NOMO-1 (cell line): ENCODE results near the gene MED16.

Source experiments
- DNase-seq, 2 experiments: peaks; one replicate each; lab custom pipeline; 2025; ENCODE audit not compliant: unreplicated experiment in 2 of 2; lab: John Stamatoyannopoulos, UW

MED16 gene

GRCh38 chr19:912181-913079 is 19.4 kb upstream of the MED16 start:
- DNase-seq, result no peak

- DNase-seq, result no peak
Measured at GRCh38 chr19:911197-912033, 18.4 kb upstream of the MED16 start.

GRCh38 chr19:907183-907853 is 14.3 kb upstream of the MED16 start:
- DNase-seq, result no peak

GRCh38 chr19:906480-906879 is 13.5 kb upstream of the MED16 start:
- DNase-seq, result no peak

- no peak for DNase-seq
Measured at GRCh38 chr19:904545-904944, 11.6 kb upstream of the MED16 start.

- no peak for DNase-seq
Measured at GRCh38 chr19:903266-903797, 10.3 kb upstream of the MED16 start.

GRCh38 chr19:902446-903226 is 9.6 kb upstream of the MED16 start:
- DNase-seq, result no peak

- no peak for DNase-seq
Measured at GRCh38 chr19:902093-902370, 9.0 kb upstream of the MED16 start.

GRCh38 chr19:901216-902092 is 8.5 kb upstream of the MED16 start:
- no peak for DNase-seq

- DNase-seq, result no peak
Measured at GRCh38 chr19:900302-901111, 7.5 kb upstream of the MED16 start.

- DNase-seq, result no peak
Measured at GRCh38 chr19:900043-900301, 7.0 kb upstream of the MED16 start.

GRCh38 chr19:899336-900042 is 6.5 kb upstream of the MED16 start:
- DNase-seq, result no peak

GRCh38 chr19:898663-899062 is 5.7 kb upstream of the MED16 start:
- DNase-seq, result no peak

GRCh38 chr19:897442-898039 is 4.6 kb upstream of the MED16 start:
- no peak for DNase-seq

- DNase-seq, result no peak
Measured at GRCh38 chr19:896999-897398, 4.0 kb upstream of the MED16 start.

- DNase-seq, result no peak
Measured at GRCh38 chr19:896434-896833, 3.4 kb upstream of the MED16 start.

- no peak for DNase-seq
Measured at GRCh38 chr19:892243-892893, 619 bp downstream of the MED16 start.
